Esophagus squamous epithelium (tissue), 4 donors: ENCODE measurements around the gene ENTPD5.

Source experiments
- CTCF ChIP-seq, 6 experiments: fragments of 450-650 bp in 4 of 6; fragments of 200-600 bp in 2 of 6; sonication (generic) in 2 of 6; IDR thresholded peaks; one replicate each; pipeline ENCODE4 v1.5.1; 2016 to 2019; ENCODE audit warnings: antibody characterized with exemption in 6 of 6, mild to moderate bottlenecking in 4 of 6, moderate library complexity in 4 of 6
- POLR2A ChIP-seq, 4 donors: fragments of 450-650 bp; IDR thresholded peaks; one replicate each; pipeline ENCODE4 v1.6.1; 2017; ENCODE audit warnings: antibody characterized with exemption in 4 of 4, mild to moderate bottlenecking in 4 of 4, moderate library complexity in 3 of 4

- no peak for TF ChIP-seq POLR2A (IDR thresholded peaks at IDR 0.05)
- TF ChIP-seq CTCF (IDR thresholded peaks at IDR 0.05) = no peak
Observed at GRCh38 chr14:74064883-74065282, 45.8 kb upstream of the ENTPD5 start.
